Fibroblast of villous mesenchyme (primary cell): ENCODE measurements around the gene BIN1. TPM values are rescaled to one million over a fixed set of nuclear protein-coding genes. Genes with fewer than 3 reads are reported as not detected.

Experiments used
- DNase-seq: peaks from one replicate; pipeline ENCODE4 v3.0.0-alpha.2; 2010; ENCODE audit warnings: low read depth
- H3K4me3 ChIP-seq: 2 replicates; pipeline ENCODE4 v1.5.1; 2011; ENCODE audit warnings: low read depth, mild to moderate bottlenecking, low read length
- CTCF ChIP-seq: IDR thresholded peaks from 2 replicates; pipeline ENCODE4 v1.5.1; 2012; ENCODE audit warnings: low read depth, mild to moderate bottlenecking, low read length; ENCODE audit not compliant: insufficient read depth
- total RNA-seq: library from RNA; depleted of rRNA; stranded (reverse); fragments of >200 nt; gene quantifications from 2 replicates; pipeline ENCODE4 v1.2.3, GENCODE V29; 2012

Gene BIN1
- total RNA-seq, 1 donor: 75.6 TPM

- no peak overlapping the region for H3K4me3 ChIP-seq
- DNase-seq: no peak
- no peak for TF ChIP-seq CTCF
These were observed 40.0 kb upstream of the BIN1 start for GRCh38 chr2:127146820-127147502.

- no peak for TF ChIP-seq CTCF
- H3K4me3 ChIP-seq: no peak overlapping the region
These were observed 39.2 kb upstream of the BIN1 start for GRCh38 chr2:127146071-127146725.

GRCh38 chr2:127145280-127145895 is 38.4 kb upstream of the BIN1 start:
- TF ChIP-seq CTCF: no peak
- H3K4me3 ChIP-seq: no peak overlapping the region
- DNase-seq: peak; percentile 51

More at GRCh38 chr2:127146071-127146725, 39.2 kb upstream of the BIN1 start:
- DNase-seq: no peak

GRCh38 chr2:127143841-127144782 is 37.2 kb upstream of the BIN1 start:
- peak; percentile 58 for DNase-seq
- no peak overlapping the region for H3K4me3 ChIP-seq
- TF ChIP-seq CTCF: no peak

- TF ChIP-seq CTCF: no peak
- no peak overlapping the region for H3K4me3 ChIP-seq
- no peak for DNase-seq
These were observed 36.0 kb upstream of the BIN1 start for GRCh38 chr2:127142663-127143630.
